Effector memory CD4-positive, alpha-beta T cell (primary cell): Measurements from ENCODE around the gene CERKL.

Source experiments
- DNase-seq, 3 donors: peaks; one replicate each; pipeline ENCODE4 v3.0.0-alpha.2; 2020
- H3K27ac ChIP-seq: 2 replicates; pipeline ENCODE4 v1.7.0; 2013; ENCODE audit warnings: mild to moderate bottlenecking, low read length, moderate library complexity; ENCODE audit not compliant: insufficient read depth, poor library complexity, severe bottlenecking
- H3K27me3 ChIP-seq: replicated peaks from 2 replicates; pipeline ENCODE4 v1.7.0; 2013; ENCODE audit warnings: mild to moderate bottlenecking, low read length; ENCODE audit not compliant: insufficient read depth, control insufficient read depth, poor library complexity, severe bottlenecking
- H3K36me3 ChIP-seq: 2 replicates; pipeline ENCODE4 v1.7.0; 2013; ENCODE audit warnings: mild to moderate bottlenecking, low read length, moderate library complexity; ENCODE audit not compliant: control insufficient read depth, insufficient read depth
- H3K4me1 ChIP-seq: 2 replicates; pipeline ENCODE4 v1.7.0; 2013; ENCODE audit warnings: low read length, mild to moderate bottlenecking; ENCODE audit not compliant: control insufficient read depth, insufficient read depth, poor library complexity, severe bottlenecking
- H3K4me3 ChIP-seq: 2 replicates; pipeline ENCODE4 v1.7.0; 2013; ENCODE audit warnings: low read length, low read depth, mild to moderate bottlenecking; ENCODE audit not compliant: insufficient read depth, poor library complexity, severe bottlenecking
- H3K9me3 ChIP-seq: 2 replicates; pipeline ENCODE4 v1.7.0; 2013; ENCODE audit warnings: mild to moderate bottlenecking, low read length, moderate library complexity; ENCODE audit not compliant: control insufficient read depth

The CERKL gene

GRCh38 chr2:181657379-181657778 lies 474 bp upstream of the CERKL start:
- no peak for DNase-seq
- H3K36me3 ChIP-seq = no peaks in the 10 kb centered on the region
- no peaks in the 10 kb centered on the region for H3K9me3 ChIP-seq
- H3K27me3 ChIP-seq = peaks cover 3% of the 10 kb centered on the region
- H3K4me1 ChIP-seq = no peaks in the 10 kb centered on the region
- no peak overlapping the region for H3K4me3 ChIP-seq
- no peak overlapping the region for H3K27ac ChIP-seq

- Histone ChIP-seq H3K27me3 (peaks cover 3% of the 10 kb centered on the region), H3K4me1 (no peaks in the 10 kb centered on the region), H3K27ac (no peak overlapping the region), H3K9me3 (no peaks in the 10 kb centered on the region), H3K4me3 (no peak overlapping the region), H3K36me3 (no peaks in the 10 kb centered on the region)
- DNase-seq = no peak
Observed at GRCh38 chr2:181655519-181655918, 1.4 kb downstream of the CERKL start.

- H3K9me3 ChIP-seq = no peaks in the 10 kb centered on the region
- H3K27ac ChIP-seq = no peak overlapping the region
- H3K4me1 ChIP-seq = no peaks in the 10 kb centered on the region
- H3K27me3 ChIP-seq = no peaks in the 10 kb centered on the region
- H3K36me3 ChIP-seq = no peaks in the 10 kb centered on the region
- H3K4me3 ChIP-seq = no peak overlapping the region
- no peak for DNase-seq
Observed at GRCh38 chr2:181649436-181649979, 7.4 kb downstream of the CERKL start.

- H3K27me3 ChIP-seq = no peaks in the 10 kb centered on the region
- no peaks in the 10 kb centered on the region for H3K4me1 ChIP-seq
- no peak overlapping the region for H3K4me3 ChIP-seq
- H3K36me3 ChIP-seq = no peaks in the 10 kb centered on the region
- no peak overlapping the region for H3K27ac ChIP-seq
- no peak for DNase-seq
- no peaks in the 10 kb centered on the region for H3K9me3 ChIP-seq
Observed at GRCh38 chr2:181648478-181649155, 8.3 kb downstream of the CERKL start.

GRCh38 chr2:181646415-181646987 lies 10.4 kb downstream of the CERKL start:
- Histone ChIP-seq H3K9me3 (no peaks in the 10 kb centered on the region), H3K4me3 (no peak overlapping the region), H3K4me1 (no peaks in the 10 kb centered on the region), H3K27ac (no peak overlapping the region), H3K27me3 (no peaks in the 10 kb centered on the region), H3K36me3 (no peaks in the 10 kb centered on the region)
- no peak for DNase-seq

GRCh38 chr2:181643151-181643550 lies 13.8 kb downstream of the CERKL start:
- no peak overlapping the region for H3K27ac ChIP-seq
- H3K36me3 ChIP-seq = no peaks in the 10 kb centered on the region
- H3K9me3 ChIP-seq = no peaks in the 10 kb centered on the region
- no peak for DNase-seq
- no peak overlapping the region for H3K4me3 ChIP-seq
- no peaks in the 10 kb centered on the region for H3K27me3 ChIP-seq
- no peaks in the 10 kb centered on the region for H3K4me1 ChIP-seq

GRCh38 chr2:181642086-181642485 lies 14.8 kb downstream of the CERKL start:
- Histone ChIP-seq H3K9me3 (no peaks in the 10 kb centered on the region), H3K27me3 (no peaks in the 10 kb centered on the region), H3K36me3 (no peaks in the 10 kb centered on the region)

GRCh38 chr2:181639686-181640085 lies 17.2 kb downstream of the CERKL start:
- Histone ChIP-seq H3K9me3 (no peaks in the 10 kb centered on the region), H3K4me1 (no peaks in the 10 kb centered on the region), H3K27me3 (no peaks in the 10 kb centered on the region), H3K27ac (no peak overlapping the region), H3K36me3 (no peaks in the 10 kb centered on the region), H3K4me3 (no peak overlapping the region)
- no peak for DNase-seq

More at GRCh38 chr2:181642086-181642485, 14.8 kb downstream of the CERKL start:
- H3K4me3 ChIP-seq = no peak overlapping the region
- H3K27ac ChIP-seq = no peak overlapping the region
- no peaks in the 10 kb centered on the region for H3K4me1 ChIP-seq
- no peak for DNase-seq

- H3K4me1 ChIP-seq = no peaks in the 10 kb centered on the region
- no peak for DNase-seq
- no peaks in the 10 kb centered on the region for H3K9me3 ChIP-seq
- no peak overlapping the region for H3K27ac ChIP-seq
- no peak overlapping the region for H3K4me3 ChIP-seq
- H3K36me3 ChIP-seq = no peaks in the 10 kb centered on the region
- no peaks in the 10 kb centered on the region for H3K27me3 ChIP-seq
Observed at GRCh38 chr2:181632733-181633401, 24.0 kb downstream of the CERKL start.
